GM12875 (cell line): ENCODE measurements around the gene DYNC1LI1.
"Not testable (repeated sequence)": the region's sequence is repeated elsewhere in the genome, so short reads cannot be mapped to it uniquely, and the experiment has no call there.

ENCODE experiments used
- H3K4me3 ChIP-seq: one replicate; pipeline ENCODE4 v1.5.1; 2011; ENCODE audit warnings: low read depth, low read length, control low read depth
- TF ChIP-seq, protein P1 (sequence below): IDR thresholded peaks from 2 replicates; pipeline ENCODE4 v1.5.1; 2011; ENCODE audit warnings: low read depth, mild to moderate bottlenecking, control low read depth, inconsistent platforms, low read length, moderate library complexity, borderline replicate concordance; ENCODE audit not compliant: insufficient read depth

DYNC1LI1 gene

DNA sequence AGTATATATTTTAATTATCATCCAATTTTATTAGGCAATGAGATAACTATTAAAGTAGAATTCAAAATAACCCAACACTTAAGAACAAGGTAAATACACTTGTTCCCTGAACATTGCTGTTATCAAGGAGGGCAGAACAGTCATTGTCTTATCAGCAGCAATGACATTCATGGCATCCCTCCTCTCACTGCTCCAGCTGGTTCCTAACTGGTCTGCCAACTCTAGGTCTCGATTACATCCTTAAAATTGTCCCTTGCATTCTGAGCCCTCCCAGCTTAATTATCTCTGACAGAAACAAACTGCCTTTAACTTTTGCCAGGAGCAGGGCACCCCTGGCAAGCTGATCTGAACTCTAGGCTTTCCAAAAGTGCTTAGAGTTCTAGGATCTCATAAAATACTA is 14.0 kb upstream of the DYNC1LI1 start:
- H3K4me3 ChIP-seq, result no peak overlapping the region
- TF ChIP-seq, protein P1, sequence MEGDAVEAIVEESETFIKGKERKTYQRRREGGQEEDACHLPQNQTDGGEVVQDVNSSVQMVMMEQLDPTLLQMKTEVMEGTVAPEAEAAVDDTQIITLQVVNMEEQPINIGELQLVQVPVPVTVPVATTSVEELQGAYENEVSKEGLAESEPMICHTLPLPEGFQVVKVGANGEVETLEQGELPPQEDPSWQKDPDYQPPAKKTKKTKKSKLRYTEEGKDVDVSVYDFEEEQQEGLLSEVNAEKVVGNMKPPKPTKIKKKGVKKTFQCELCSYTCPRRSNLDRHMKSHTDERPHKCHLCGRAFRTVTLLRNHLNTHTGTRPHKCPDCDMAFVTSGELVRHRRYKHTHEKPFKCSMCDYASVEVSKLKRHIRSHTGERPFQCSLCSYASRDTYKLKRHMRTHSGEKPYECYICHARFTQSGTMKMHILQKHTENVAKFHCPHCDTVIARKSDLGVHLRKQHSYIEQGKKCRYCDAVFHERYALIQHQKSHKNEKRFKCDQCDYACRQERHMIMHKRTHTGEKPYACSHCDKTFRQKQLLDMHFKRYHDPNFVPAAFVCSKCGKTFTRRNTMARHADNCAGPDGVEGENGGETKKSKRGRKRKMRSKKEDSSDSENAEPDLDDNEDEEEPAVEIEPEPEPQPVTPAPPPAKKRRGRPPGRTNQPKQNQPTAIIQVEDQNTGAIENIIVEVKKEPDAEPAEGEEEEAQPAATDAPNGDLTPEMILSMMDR, result no peak

DNA sequence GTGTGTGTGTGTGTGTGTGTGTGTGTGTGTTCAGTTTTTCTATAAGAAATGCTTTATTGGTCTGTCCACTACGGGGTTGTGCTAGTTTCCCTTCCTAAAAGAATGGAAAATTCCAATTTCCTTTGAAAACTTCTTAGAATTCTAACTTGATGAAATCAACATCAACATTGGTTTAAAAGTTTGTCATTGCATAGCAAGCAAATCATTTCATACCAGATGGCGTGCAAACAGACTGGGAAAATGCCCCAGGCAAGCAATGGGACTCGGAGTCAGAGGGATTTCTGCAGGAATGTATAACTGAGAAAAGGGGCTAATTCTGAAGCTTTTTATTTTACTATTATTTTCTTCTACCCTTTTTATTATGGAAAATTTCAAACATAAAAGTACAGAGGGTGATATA is 13.1 kb upstream of the DYNC1LI1 start:
- TF ChIP-seq, protein P1, result no peak
- no peak overlapping the region for H3K4me3 ChIP-seq

DNA sequence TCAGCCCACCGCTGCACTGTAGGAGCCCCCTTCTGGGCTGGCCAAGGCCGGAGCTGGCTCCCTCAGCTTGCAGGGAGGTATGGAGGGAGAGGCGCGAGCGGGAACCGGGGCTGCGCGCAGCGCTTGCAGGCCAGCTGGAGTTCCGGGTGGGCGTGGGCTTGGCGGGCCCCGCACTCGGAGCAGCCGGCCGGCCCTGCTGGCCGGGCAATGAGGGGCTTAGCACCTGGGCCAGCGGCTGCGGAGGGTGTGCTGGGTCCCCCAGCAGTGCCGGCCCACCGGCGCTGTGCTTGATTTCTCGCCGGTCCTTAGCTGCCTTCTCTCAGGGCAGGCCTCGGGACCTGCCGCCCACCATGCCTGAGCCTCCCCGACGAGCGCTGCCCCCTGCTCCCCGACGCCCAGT is 8.0 kb upstream of the DYNC1LI1 start:
- not testable (repeated sequence) for H3K4me3 ChIP-seq

DNA sequence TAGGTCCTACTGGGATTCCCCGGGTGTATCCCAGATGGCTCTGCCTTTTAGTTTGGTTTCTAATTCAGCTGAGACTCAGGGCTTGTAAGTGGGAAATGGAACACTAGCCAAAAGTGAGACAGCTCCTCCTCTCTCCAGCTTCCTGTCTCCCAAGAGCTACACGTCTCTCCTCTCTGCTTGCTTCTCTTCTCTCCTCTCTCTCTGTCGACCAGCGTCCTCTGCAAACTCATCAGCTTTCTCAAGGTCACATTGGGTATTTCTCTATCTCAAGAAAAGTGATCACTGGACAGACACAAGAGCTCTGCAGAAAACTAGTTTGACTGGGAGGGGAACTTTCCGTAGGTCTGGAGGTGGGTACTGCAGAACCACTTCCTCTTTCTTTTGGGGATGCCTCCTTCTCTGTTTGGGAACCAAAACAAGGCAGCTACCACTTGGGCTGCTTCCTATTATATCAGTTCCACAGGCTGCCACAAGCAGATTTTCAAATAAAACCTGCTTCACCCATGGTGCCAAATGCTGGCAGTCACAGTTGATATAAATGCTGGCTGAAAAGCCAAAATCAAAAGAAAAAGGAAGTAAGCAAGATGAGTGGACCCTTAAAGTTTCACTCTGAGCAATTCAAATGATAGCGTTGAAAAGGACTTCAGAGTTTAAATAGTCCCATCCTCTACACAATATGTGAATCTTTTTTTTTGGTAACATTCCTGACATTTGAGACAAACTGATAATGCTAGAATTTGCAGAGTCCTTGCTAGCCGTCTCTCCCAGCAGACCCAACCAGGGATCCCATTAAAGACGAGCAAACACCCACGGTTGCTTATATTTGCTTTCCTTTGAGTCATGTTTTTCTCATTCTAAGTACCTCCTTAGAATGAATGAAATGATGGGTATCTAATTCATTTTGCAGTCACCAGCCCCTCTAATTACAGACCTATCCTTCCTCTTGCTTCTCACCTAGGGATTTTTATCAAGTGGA is 7.2 kb upstream of the DYNC1LI1 start:
- H3K4me3 ChIP-seq, result peak overlapping the region; percentile 33
- TF ChIP-seq, protein P1, result no peak

DNA sequence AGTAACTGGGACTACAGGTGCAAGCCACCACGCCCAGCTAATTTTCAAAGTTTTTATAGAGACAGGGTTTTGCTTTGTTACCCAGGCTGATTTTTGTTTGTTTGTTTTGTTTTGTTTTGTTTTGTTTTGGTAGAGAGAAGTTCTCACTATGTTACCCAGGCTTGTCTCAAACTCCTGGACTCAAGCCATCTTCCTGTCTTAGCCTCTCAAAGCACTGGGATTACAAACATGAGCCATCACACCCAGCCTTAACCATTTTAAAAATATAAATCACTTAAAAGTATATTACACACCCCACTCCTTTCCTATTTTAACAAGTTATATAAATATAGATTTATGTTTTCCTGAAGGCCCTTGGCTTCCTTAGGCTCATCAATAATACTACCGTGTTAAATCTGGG is 6.5 kb upstream of the DYNC1LI1 start:
- no peak overlapping the region for H3K4me3 ChIP-seq
- TF ChIP-seq, protein P1, result no peak

DNA sequence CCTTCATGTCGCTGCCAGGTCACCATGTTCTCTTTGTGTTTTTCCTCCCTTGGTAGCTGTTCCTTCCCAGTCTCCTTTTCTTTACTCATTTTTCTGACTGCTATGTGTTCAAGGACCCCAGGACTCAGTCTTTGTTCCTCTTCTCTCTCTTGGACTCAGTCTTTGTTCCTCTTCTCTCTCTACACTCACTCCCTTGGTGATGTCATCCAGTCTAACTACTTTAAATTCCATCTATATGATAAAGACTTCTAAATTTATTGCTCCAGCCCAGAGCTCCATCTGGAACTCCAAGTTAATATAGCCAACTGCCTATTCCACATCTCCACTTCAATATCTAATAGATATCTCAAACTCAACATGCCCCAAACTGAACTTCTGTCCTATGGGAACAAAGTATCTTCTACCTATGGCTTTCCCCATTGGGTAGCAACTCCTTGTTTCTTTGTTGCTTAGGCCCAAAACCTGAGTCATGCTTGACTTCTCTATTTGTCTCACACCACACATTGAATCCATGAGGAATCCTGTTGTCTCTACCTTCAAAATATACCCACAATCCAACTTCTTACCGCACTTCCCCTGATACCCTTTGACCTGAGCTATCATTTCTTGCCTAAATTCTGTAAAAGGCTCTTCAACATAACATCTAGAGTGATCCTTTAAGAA is 4.9 kb upstream of the DYNC1LI1 start:
- TF ChIP-seq, protein P1, result no peak
- H3K4me3 ChIP-seq, result no peak overlapping the region

DNA sequence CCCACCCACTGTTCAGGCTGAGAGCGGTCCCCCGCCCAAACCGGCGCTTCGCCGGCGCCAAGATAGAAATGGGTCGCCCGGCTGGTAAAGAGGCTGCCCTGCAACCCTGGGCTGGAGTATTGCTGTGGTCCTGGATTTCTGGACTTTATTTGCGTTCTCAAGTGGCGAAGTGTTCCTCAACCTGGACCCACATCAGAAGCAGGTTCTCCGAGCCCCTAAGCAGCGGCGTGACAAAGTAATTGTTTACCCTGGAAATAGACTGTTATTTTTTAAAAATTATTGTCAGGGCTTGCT is 481 bp upstream of the DYNC1LI1 start:
- peak overlapping the region; percentile 96 for H3K4me3 ChIP-seq
- TF ChIP-seq, protein P1, result no peak
